ENCODE data around the gene MBNL1. TPM values are rescaled to one million over a fixed set of nuclear protein-coding genes. Genes with fewer than 3 reads are reported as not detected.
A peak's percentile ranks its signal among the peaks of the same experiment; 100 is the strongest.

Gene MBNL1
- total RNA-seq, 4 donors from 2014 or later: 346 to 530 (median 397) TPM

- ATAC-seq (ENCODE audit: low FRiP score): peak; percentile 37
- TF ChIP-seq CTCF (IDR thresholded peaks at IDR 0.05): no peak
- DNase-seq (ENCODE audit: low spot score): no peak
These were observed 12.5 kb downstream of the MBNL1 start for GRCh38 chr3:152281133-152281713.

- DNase-seq (ENCODE audit: low spot score) (no peak), ATAC-seq (ENCODE audit: low FRiP score) (no peak)
- no peak for TF ChIP-seq CTCF (IDR thresholded peaks at IDR 0.05)
These were observed 14.1 kb downstream of the MBNL1 start for GRCh38 chr3:152282813-152283212.

GRCh38 chr3:152283492-152284381 lies 15.0 kb downstream of the MBNL1 start:
- ATAC-seq (ENCODE audit: low FRiP score): no peak
- no peak for DNase-seq (ENCODE audit: low spot score)
- no peak for TF ChIP-seq CTCF (IDR thresholded peaks at IDR 0.05)

GRCh38 chr3:152284906-152285305 lies 16.2 kb downstream of the MBNL1 start:
- ATAC-seq (ENCODE audit: low FRiP score) (no peak), DNase-seq (ENCODE audit: low spot score) (no peak)
- TF ChIP-seq CTCF (IDR thresholded peaks at IDR 0.05): no peak

GRCh38 chr3:152285509-152285908 lies 16.8 kb downstream of the MBNL1 start:
- ATAC-seq (ENCODE audit: low FRiP score) (no peak), DNase-seq (ENCODE audit: low spot score) (no peak)
- TF ChIP-seq CTCF (IDR thresholded peaks at IDR 0.05): no peak

GRCh38 chr3:152287898-152288576 lies 19.3 kb downstream of the MBNL1 start:
- no peak for ATAC-seq (ENCODE audit: low FRiP score)
- no peak for DNase-seq (ENCODE audit: low spot score)
- TF ChIP-seq CTCF (IDR thresholded peaks at IDR 0.05): no peak
